Calu3 (cell line): ENCODE measurements around the gene TPH2. TPM values are rescaled to one million over a fixed set of nuclear protein-coding genes. Genes with fewer than 3 reads are reported as not detected.

Source experiments
- BruUV-seq: library from RNA; stranded (reverse); fragments of 400-500 nt; replicated peaks from 2 replicates; lab custom pipeline; 2021; lab: Mats Ljungman, UMichigan
- CTCF ChIA-PET: fragments of 300-600 bp; sonication (Branson Sonifier 250); formaldehyde crosslinking; loops from one replicate; lab custom pipeline; 2022; ENCODE audit warnings: antibody characterized with exemption; lab: Charles Lee
- DNase-seq: peaks from one replicate; pipeline ENCODE4 v3.0.0; 2022
- H3K27ac Mint-ChIP-seq: one replicate; pipeline ENCODE4 v1.8.0; 2022; ENCODE audit warnings: mixed read lengths; ENCODE audit not compliant: unreplicated experiment
- H3K27me3 Mint-ChIP-seq: one replicate; pipeline ENCODE4 v1.8.0; 2022; ENCODE audit warnings: mixed read lengths; ENCODE audit not compliant: unreplicated experiment
- H3K36me3 Mint-ChIP-seq: one replicate; pipeline ENCODE4 v1.8.0; 2022; ENCODE audit warnings: mild to moderate bottlenecking, moderate library complexity, mixed read lengths; ENCODE audit not compliant: insufficient read depth, unreplicated experiment
- H3K4me1 Mint-ChIP-seq: one replicate; pipeline ENCODE4 v1.8.0; 2022; ENCODE audit warnings: mild to moderate bottlenecking, low read depth, mixed read lengths; ENCODE audit not compliant: unreplicated experiment
- H3K4me3 Mint-ChIP-seq: one replicate; pipeline ENCODE4 v1.8.0; 2022; ENCODE audit warnings: mild to moderate bottlenecking, low read depth, moderate library complexity, mixed read lengths; ENCODE audit not compliant: unreplicated experiment
- H3K9me3 Mint-ChIP-seq: one replicate; pipeline ENCODE4 v1.8.0; 2022; ENCODE audit warnings: low read depth, mixed read lengths; ENCODE audit not compliant: unreplicated experiment
- CTCF ChIP-seq: fragments of 200-600 bp; IDR thresholded peaks from one replicate; pipeline ENCODE4 v1.8.0; 2022; ENCODE audit warnings: antibody characterized with exemption; ENCODE audit not compliant: unreplicated experiment
- intact Hi-C: fragments of 100-400 bp; cut with micrococcal nuclease; formaldehyde crosslinking; loops from one replicate; pipeline ENCODE4 v1.10.0; 2022; ENCODE audit not compliant: unreplicated experiment
- total RNA-seq: library from RNA; stranded (reverse); gene quantifications from 2 replicates; pipeline ENCODE4 v1.2.3, GENCODE V29; 2022

TPH2 gene
- total RNA-seq, 1 experiment from 2014 or later: 0.38 TPM

GRCh38 chr12:71967211-71967610 is 28.6 kb downstream of the TPH2 start:
- intact Hi-C loops: no loop called here
- BruUV-seq: no TSS peak
- no peaks in the 10 kb centered on the region for H3K4me1 Mint-ChIP-seq

GRCh38 chr12:71969330-71969729 is 30.7 kb downstream of the TPH2 start:
- intact Hi-C loops: no loop called here
- Mint-ChIP-seq H3K27me3 (peaks cover 32% of the 10 kb centered on the region), H3K4me3 (no peak overlapping the region), H3K27ac (no peak overlapping the region), H3K4me1 (no peaks in the 10 kb centered on the region), H3K9me3 (no peaks in the 10 kb centered on the region), H3K36me3 (no peaks in the 10 kb centered on the region)
- BruUV-seq: no TSS peak
- CTCF ChIA-PET: interaction anchor here (0.6 kb wide), 1 partner anchor 13 kb away, joined by 3 read pairs; no protein-coding TSS in a partner anchor
- DNase-seq: no peak
- TF ChIP-seq CTCF: no peak

More at GRCh38 chr12:71967211-71967610, 28.6 kb downstream of the TPH2 start:
- H3K36me3 Mint-ChIP-seq: no peaks in the 10 kb centered on the region
- CTCF ChIA-PET: no interaction called here
- no peak overlapping the region for H3K27ac Mint-ChIP-seq
- no peak for DNase-seq
- no peak for TF ChIP-seq CTCF
- no peaks in the 10 kb centered on the region for H3K9me3 Mint-ChIP-seq
- peaks cover 32% of the 10 kb centered on the region for H3K27me3 Mint-ChIP-seq
- H3K4me3 Mint-ChIP-seq: no peak overlapping the region

GRCh38 chr12:71970031-71970430 is 31.4 kb downstream of the TPH2 start:
- no TSS peak for BruUV-seq
- TF ChIP-seq CTCF: no peak
- H3K36me3 Mint-ChIP-seq: no peaks in the 10 kb centered on the region
- CTCF ChIA-PET: no interaction called here
- no peaks in the 10 kb centered on the region for H3K4me1 Mint-ChIP-seq
- peaks cover 32% of the 10 kb centered on the region for H3K27me3 Mint-ChIP-seq
- no peaks in the 10 kb centered on the region for H3K9me3 Mint-ChIP-seq
- intact Hi-C loops: no loop called here
- DNase-seq: no peak
- H3K4me3 Mint-ChIP-seq: no peak overlapping the region
- no peak overlapping the region for H3K27ac Mint-ChIP-seq

GRCh38 chr12:71972441-71973074 is 33.9 kb downstream of the TPH2 start:
- H3K4me1 Mint-ChIP-seq: no peaks in the 10 kb centered on the region

More at GRCh38 chr12:71972441-71973074, 33.9 kb downstream of the TPH2 start:
- DNase-seq: peak; percentile 9
- Mint-ChIP-seq H3K36me3 (no peaks in the 10 kb centered on the region), H3K9me3 (no peaks in the 10 kb centered on the region), H3K27me3 (peaks cover 18% of the 10 kb centered on the region), H3K27ac (no peak overlapping the region), H3K4me3 (no peak overlapping the region)
- intact Hi-C loops: no loop called here
- CTCF ChIA-PET: no interaction called here
- TF ChIP-seq CTCF: no peak
- BruUV-seq: no TSS peak
